Trophoblast cell (in vitro differentiated cells and primary cell): ENCODE data around the gene ESCO1.

Experiments
- DNase-seq, 2 donors: peaks; one replicate each; pipeline ENCODE4 v3.0.0-alpha.2; 2016
- H2AFZ ChIP-seq: 2 replicates; pipeline ENCODE4 v1.6.1; 2013; ENCODE audit warnings: low read length, moderate library complexity, mild to moderate bottlenecking; ENCODE audit not compliant: insufficient read depth, poor library complexity
- H2AK5ac ChIP-seq: 2 replicates; pipeline ENCODE4 v1.6.1; 2013; ENCODE audit warnings: mild to moderate bottlenecking, low read length
- H2BK120ac ChIP-seq: 2 replicates; pipeline ENCODE4 v1.6.1; 2013; ENCODE audit warnings: low read length, mild to moderate bottlenecking, moderate library complexity; ENCODE audit not compliant: insufficient read depth, poor library complexity
- H2BK12ac ChIP-seq: 2 replicates; pipeline ENCODE4 v1.6.1; 2013; ENCODE audit warnings: mild to moderate bottlenecking, low read length, moderate library complexity
- H2BK5ac ChIP-seq: 2 replicates; pipeline ENCODE4 v1.6.1; 2013; ENCODE audit warnings: low read length, low read depth, moderate library complexity, mild to moderate bottlenecking; ENCODE audit not compliant: poor library complexity
- H3K14ac ChIP-seq: 2 replicates; pipeline ENCODE4 v1.6.1; 2013; ENCODE audit warnings: mild to moderate bottlenecking, low read length
- H3K18ac ChIP-seq: 2 replicates; pipeline ENCODE4 v1.6.1; 2013; ENCODE audit warnings: mild to moderate bottlenecking, low read length
- H3K23ac ChIP-seq: 2 replicates; pipeline ENCODE4 v1.6.1; 2013; ENCODE audit warnings: low read length
- H3K27ac ChIP-seq: 2 replicates; pipeline ENCODE4 v1.5.1; 2013; ENCODE audit warnings: low read depth, mild to moderate bottlenecking, inconsistent platforms, low read length, moderate library complexity
- H3K27me3 ChIP-seq: 2 replicates; pipeline ENCODE4 v1.6.1; 2013; ENCODE audit warnings: inconsistent platforms, mild to moderate bottlenecking, low read length, moderate library complexity; ENCODE audit not compliant: insufficient read depth
- H3K36me3 ChIP-seq, 2 experiments: 1 replicate in 1 of 2; 2 replicates in 1 of 2; pipeline ENCODE4 v1.6.1; 2013; ENCODE audit warnings: low read length in 2 of 2, mild to moderate bottlenecking in 2 of 2, moderate library complexity in 1 of 2; ENCODE audit not compliant: insufficient read depth in 2 of 2, control insufficient read depth in 1 of 2
- H3K4ac ChIP-seq: 2 replicates; pipeline ENCODE4 v1.6.1; 2013; ENCODE audit warnings: low read depth, mild to moderate bottlenecking, low read length, moderate library complexity
- H3K4me1 ChIP-seq, 2 experiments: 1 replicate in 1 of 2; 2 replicates in 1 of 2; pipeline ENCODE4 v1.6.1; 2013; ENCODE audit warnings: low read length in 2 of 2, mild to moderate bottlenecking in 2 of 2, moderate library complexity in 1 of 2; ENCODE audit not compliant: insufficient read depth in 2 of 2, control insufficient read depth in 1 of 2
- H3K4me2 ChIP-seq: 2 replicates; pipeline ENCODE4 v1.6.1; 2013; ENCODE audit warnings: inconsistent platforms, mild to moderate bottlenecking, low read length, moderate library complexity
- H3K4me3 ChIP-seq: 2 replicates; pipeline ENCODE4 v1.5.1; 2013; ENCODE audit warnings: mild to moderate bottlenecking, low read depth, low read length, inconsistent platforms
- H3K79me1 ChIP-seq: one replicate; pipeline ENCODE4 v1.6.1; 2013; ENCODE audit warnings: low read length
- H3K79me2 ChIP-seq: 2 replicates; pipeline ENCODE4 v1.6.1; 2013; ENCODE audit warnings: low read length, mild to moderate bottlenecking; ENCODE audit not compliant: control insufficient read depth, insufficient read depth, poor library complexity
- H3K9ac ChIP-seq: 2 replicates; pipeline ENCODE4 v1.6.1; 2013; ENCODE audit warnings: mild to moderate bottlenecking, low read length
- H3K9me3 ChIP-seq: 2 replicates; pipeline ENCODE4 v1.6.1; 2013; ENCODE audit warnings: low read depth, mild to moderate bottlenecking, control low read depth, inconsistent platforms, low read length; ENCODE audit not compliant: insufficient read depth
- H4K12ac ChIP-seq: 2 replicates; pipeline ENCODE4 v1.6.1; 2013; ENCODE audit warnings: low read depth, mild to moderate bottlenecking, low read length, moderate library complexity
- H4K8ac ChIP-seq: 2 replicates; pipeline ENCODE4 v1.6.1; 2013; ENCODE audit warnings: low read depth, mild to moderate bottlenecking, low read length, moderate library complexity
- H4K91ac ChIP-seq: one replicate; pipeline ENCODE4 v1.6.1; 2013; ENCODE audit warnings: low read depth, mild to moderate bottlenecking, low read length, moderate library complexity
- WGBS: extraction: QIAGEN DNeasy Blood & Tissue Kit; methylation state at CpG from one replicate; pipeline ENCODE4 v1.1.7; 2013; ENCODE audit warnings: missing lambda C conversion rate; ENCODE audit not compliant: insufficient read length, insufficient coverage; ENCODE audit errors: extremely low coverage; 5-methylcytosine and 5-hydroxymethylcytosine counted together

The ESCO1 gene

GRCh38 chr18:21571772-21572171, 28.7 kb downstream of the ESCO1 start:
- no peak overlapping the region for H4K8ac ChIP-seq
- no peak overlapping the region for H4K91ac ChIP-seq
- no peak overlapping the region for H3K4me2 ChIP-seq
- H2AK5ac ChIP-seq, result no peak overlapping the region
- H2BK12ac ChIP-seq, result no peak overlapping the region
- no peak overlapping the region for H3K27ac ChIP-seq
- H3K79me1 ChIP-seq, result no peaks in the 10 kb centered on the region
- H3K4me1 ChIP-seq, result no peaks in the 10 kb centered on the region
- no peak overlapping the region for H3K4ac ChIP-seq
- no peaks in the 10 kb centered on the region for H3K27me3 ChIP-seq
- H3K36me3 ChIP-seq, result peaks cover 10 to 18% of the 10 kb centered on the region in 2 experiments
- no peak overlapping the region for H2BK120ac ChIP-seq
- no peak overlapping the region for H3K18ac ChIP-seq
- H2AFZ ChIP-seq, result no peak overlapping the region
- H3K9me3 ChIP-seq, result no peaks in the 10 kb centered on the region
- no peak overlapping the region for H3K9ac ChIP-seq
- H3K23ac ChIP-seq, result no peak overlapping the region
- no peak overlapping the region for H4K12ac ChIP-seq
- no peak overlapping the region for H2BK5ac ChIP-seq
- no peak for DNase-seq
- H3K79me2 ChIP-seq, result no peaks in the 10 kb centered on the region
- no peak overlapping the region for H3K4me3 ChIP-seq
- H3K14ac ChIP-seq, result no peak overlapping the region

GRCh38 chr18:21559195-21559594, 41.3 kb downstream of the ESCO1 start:
- DNase-seq, result no peak
- H2AK5ac ChIP-seq, result no peak overlapping the region
- no peaks in the 10 kb centered on the region for H3K9me3 ChIP-seq
- H3K4ac ChIP-seq, result no peak overlapping the region
- no peak overlapping the region for H3K14ac ChIP-seq
- H3K9ac ChIP-seq, result no peak overlapping the region
- H4K8ac ChIP-seq, result no peak overlapping the region
- no peak overlapping the region for H4K12ac ChIP-seq
- no peaks in the 10 kb centered on the region for H3K27me3 ChIP-seq
- no peak overlapping the region for H3K18ac ChIP-seq
- no peak overlapping the region for H3K23ac ChIP-seq
- no peak overlapping the region for H3K27ac ChIP-seq
- no peaks in the 10 kb centered on the region for H3K79me1 ChIP-seq
- H3K4me3 ChIP-seq, result no peak overlapping the region
- H2BK5ac ChIP-seq, result no peak overlapping the region
- H4K91ac ChIP-seq, result no peak overlapping the region
- peaks cover 24 to 29% of the 10 kb centered on the region in 2 experiments for H3K36me3 ChIP-seq
- H3K4me2 ChIP-seq, result no peak overlapping the region
- H3K79me2 ChIP-seq, result no peaks in the 10 kb centered on the region
- H2AFZ ChIP-seq, result no peak overlapping the region
- H3K4me1 ChIP-seq, result no peaks in the 10 kb centered on the region
- H2BK120ac ChIP-seq, result no peak overlapping the region
- H2BK12ac ChIP-seq, result no peak overlapping the region

- H2BK12ac ChIP-seq, result no peak overlapping the region
- no peak overlapping the region for H2BK120ac ChIP-seq
- no peak overlapping the region for H2BK5ac ChIP-seq
- WGBS, result no CpG with 5 or more reads among the region's 6 CpGs
- no peak overlapping the region for H2AFZ ChIP-seq
- no peak overlapping the region for H3K9ac ChIP-seq
- H3K4me1 ChIP-seq, result no peaks in the 10 kb centered on the region
- H3K27ac ChIP-seq, result no peak overlapping the region
- no peaks in the 10 kb centered on the region for H3K79me1 ChIP-seq
- H4K8ac ChIP-seq, result no peak overlapping the region
- H4K12ac ChIP-seq, result no peak overlapping the region
- H2AK5ac ChIP-seq, result no peak overlapping the region
- H3K18ac ChIP-seq, result no peak overlapping the region
- H3K4me3 ChIP-seq, result no peak overlapping the region
- H3K36me3 ChIP-seq, result peaks cover 17 to 25% of the 10 kb centered on the region in 2 experiments
- H3K23ac ChIP-seq, result no peak overlapping the region
- DNase-seq, result no peak
- H3K4me2 ChIP-seq, result no peak overlapping the region
- H3K9me3 ChIP-seq, result no peaks in the 10 kb centered on the region
- H3K4ac ChIP-seq, result no peak overlapping the region
- no peak overlapping the region for H4K91ac ChIP-seq
- no peaks in the 10 kb centered on the region for H3K79me2 ChIP-seq
- no peaks in the 10 kb centered on the region for H3K27me3 ChIP-seq
- no peak overlapping the region for H3K14ac ChIP-seq
Measured at GRCh38 chr18:21557607-21558253, 42.8 kb downstream of the ESCO1 start.

GRCh38 chr18:21550510-21550970, 50.0 kb downstream of the ESCO1 start:
- Histone ChIP-seq H4K91ac (no peak overlapping the region), H3K9ac (no peak overlapping the region), H3K23ac (no peak overlapping the region), H3K4me1 (peaks cover 0 to 2% of the 10 kb centered on the region in 2 experiments), H3K27me3 (no peaks in the 10 kb centered on the region), H2AK5ac (no peak overlapping the region), H2BK5ac (no peak overlapping the region), H3K36me3 (peaks cover 7 to 8% of the 10 kb centered on the region in 2 experiments), H2AFZ (no peak overlapping the region), H3K27ac (no peak overlapping the region), H3K4ac (no peak overlapping the region), H4K8ac (no peak overlapping the region), H3K4me3 (no peak overlapping the region), H2BK120ac (no peak overlapping the region), H3K79me1 (no peaks in the 10 kb centered on the region), H3K79me2 (no peaks in the 10 kb centered on the region), H4K12ac (no peak overlapping the region), H3K4me2 (no peak overlapping the region), H2BK12ac (no peak overlapping the region), H3K9me3 (no peaks in the 10 kb centered on the region), H3K14ac (no peak overlapping the region), H3K18ac (no peak overlapping the region)
- no peak for DNase-seq
- WGBS, result no CpG with 5 or more reads among the region's 11 CpGs
